NK-92 (cell line): ENCODE results near the gene TAS2R42.

Experiments used
- DNase-seq: peaks from one replicate; lab custom pipeline; 2025; ENCODE audit not compliant: unreplicated experiment; lab: John Stamatoyannopoulos, UW

TAS2R42 gene

GRCh38 chr12:11186837-11187236, at the start of gene TAS2R42:
Gene TAS2R42, minus strand, starts transcription at chr12:11186937. Its CDS starts 0 bp downstream, at chr12:11186937.
- no peak for DNase-seq

GRCh38 chr12:11233532-11233931, 46.8 kb upstream of the TAS2R42 start:
- no peak for DNase-seq

- DNase-seq, result no peak
These were observed 41.7 kb upstream of the TAS2R42 start for GRCh38 chr12:11228296-11228879.

GRCh38 chr12:11227373-11227772, 40.6 kb upstream of the TAS2R42 start:
- DNase-seq, result no peak

- no peak for DNase-seq
These were observed 22.4 kb upstream of the TAS2R42 start for GRCh38 chr12:11209113-11209512.

GRCh38 chr12:11204173-11204572, 17.4 kb upstream of the TAS2R42 start:
- DNase-seq, result no peak

- no peak for DNase-seq
These were observed 16.1 kb upstream of the TAS2R42 start for GRCh38 chr12:11202811-11203210.

- no peak for DNase-seq
These were observed 3.7 kb downstream of the TAS2R42 start for GRCh38 chr12:11183011-11183410.

GRCh38 chr12:11182529-11182928, 4.2 kb downstream of the TAS2R42 start:
- no peak for DNase-seq

- no peak for DNase-seq
These were observed 8.5 kb downstream of the TAS2R42 start for GRCh38 chr12:11178250-11178649.

- no peak for DNase-seq
These were observed 12.7 kb downstream of the TAS2R42 start for GRCh38 chr12:11174022-11174421.

- DNase-seq, result no peak
These were observed 14.6 kb downstream of the TAS2R42 start for GRCh38 chr12:11171969-11172675.

GRCh38 chr12:11171145-11171968, 15.4 kb downstream of the TAS2R42 start, which contains the start of gene SMIM10L1:
Gene SMIM10L1, plus strand, starts transcription at chr12:11171194. Its CDS starts 163 bp downstream, at chr12:11171357.
- DNase-seq, result peak; percentile 29

- no peak for DNase-seq
These were observed 16.0 kb downstream of the TAS2R42 start for GRCh38 chr12:11170810-11171144.

GRCh38 chr12:11166300-11166699, 20.4 kb downstream of the TAS2R42 start:
- no peak for DNase-seq

- DNase-seq, result no peak
These were observed 22.4 kb downstream of the TAS2R42 start for GRCh38 chr12:11164384-11164783.

- DNase-seq, result no peak
These were observed 24.2 kb downstream of the TAS2R42 start for GRCh38 chr12:11162502-11162901.

- no peak for DNase-seq
These were observed 27.8 kb downstream of the TAS2R42 start for GRCh38 chr12:11158885-11159444.

GRCh38 chr12:11154400-11154925, 32.3 kb downstream of the TAS2R42 start:
- DNase-seq, result no peak

GRCh38 chr12:11152725-11153124, 34.0 kb downstream of the TAS2R42 start:
- no peak for DNase-seq

- DNase-seq, result no peak
These were observed 35.9 kb downstream of the TAS2R42 start for GRCh38 chr12:11150832-11151231.
